Spleen (tissue), 11 donors: ENCODE results near the gene FAM9C. TPM values are rescaled to one million over a fixed set of nuclear protein-coding genes. Genes with fewer than 3 reads are reported as not detected.

Source experiments
- DNase-seq: peaks from one replicate; pipeline ENCODE4 v3.0.0-alpha.2; 2020
- H3K27ac ChIP-seq, 8 donors: fragments of 200-600 bp; sonication (generic) in 7 of 8; 1 replicate in 4 of 8; 2 replicates in 4 of 8; pipeline versions ENCODE4 v1.5.0 to v1.8.0; 2016 to 2021; ENCODE audit warnings: inconsistent platforms in 4 of 8, mild to moderate bottlenecking in 4 of 8, moderate library complexity in 1 of 8
- H3K27me3 ChIP-seq, 7 donors: fragments of 200-600 bp; sonication (generic) in 6 of 7; replicated peaks in 1 of 7; 1 replicate in 4 of 7; 2 replicates in 3 of 7; pipeline versions ENCODE4 v1.5.0 to v1.8.0; 2016 to 2021; ENCODE audit warnings: inconsistent platforms in 3 of 7, mild to moderate bottlenecking in 1 of 7
- H3K36me3 ChIP-seq, 6 donors: fragments of 200-600 bp; sonication (generic) in 5 of 6; 1 replicate in 4 of 6; 2 replicates in 2 of 6; pipeline versions ENCODE4 v1.5.0 to v1.8.0; 2016 to 2021; ENCODE audit warnings: inconsistent platforms in 2 of 6
- H3K4me1 ChIP-seq, 6 donors: fragments of 200-600 bp; sonication (generic) in 5 of 6; 1 replicate in 3 of 6; 2 replicates in 3 of 6; pipeline versions ENCODE4 v1.5.0 to v1.8.0; 2016 to 2021; ENCODE audit warnings: inconsistent platforms in 3 of 6
- H3K4me3 ChIP-seq, 8 donors: fragments of 200-600 bp; sonication (generic) in 7 of 8; 1 replicate in 4 of 8; 2 replicates in 4 of 8; pipeline versions ENCODE4 v1.5.0 to v1.8.0; 2016 to 2021; ENCODE audit warnings: inconsistent platforms in 4 of 8, mild to moderate bottlenecking in 4 of 8, moderate library complexity in 2 of 8
- H3K9me3 ChIP-seq, 8 donors: fragments of 200-600 bp; sonication (generic) in 7 of 8; 1 replicate in 4 of 8; 2 replicates in 4 of 8; pipeline versions ENCODE4 v1.5.0 to v1.8.0; 2016 to 2021; ENCODE audit warnings: inconsistent platforms in 4 of 8
- POLR2A ChIP-seq, 3 donors: fragments of 450-650 bp; IDR thresholded peaks; one replicate each; pipeline ENCODE4 v1.5.1; 2017; ENCODE audit warnings: antibody characterized with exemption in 3 of 3, mild to moderate bottlenecking in 1 of 3
- POLR2AphosphoS5 ChIP-seq, 3 donors: sonication (generic); formaldehyde crosslinking; IDR thresholded peaks; one replicate each; pipeline ENCODE4 v1.5.1; 2017; ENCODE audit warnings: antibody characterized with exemption in 3 of 3
- WGBS, 5 donors: extraction: QIAGEN DNeasy Blood & Tissue Kit in 3 of 5; methylation state at CpG; one replicate each; pipeline versions ENCODE4 v1.1.5 to v1.1.7; 2013 to 2018; 5-methylcytosine and 5-hydroxymethylcytosine counted together
- intact Hi-C: fragments of 100-400 bp; cut with DNase I; formaldehyde crosslinking; loops from one replicate; pipeline ENCODE4 v1.15.0; 2023; ENCODE audit warnings: low total_unique reads
- polyA plus RNA-seq, 3 donors: library from polyadenylated mRNA; stranded (reverse); fragments of 200-250 nt; gene quantifications; one replicate each; pipeline ENCODE4 v1.2.1, GENCODE V29; 2013
- total RNA-seq, 7 donors: library from RNA; depleted of rRNA in 3 of 7; stranded (reverse); fragments of >200 nt in 3 of 7; fragmentation: NEBNext Ultra II Directional in 4 of 7; extraction: Animal tissue kit (Norgen Biotek cat#: 25700) in 4 of 7; gene quantifications; one replicate each; pipeline versions ENCODE4 v1.1.0 to v1.2.1, GENCODE V29; 2016 to 2021
- TF ChIP-seq, protein P1 (sequence below), 11 experiments: fragments of 200-600 bp in 7 of 11; fragments of 450-650 bp in 4 of 11; sonication (generic) in 4 of 11; IDR thresholded peaks in 8 of 11; conservative IDR thresholded peaks in 3 of 11; 1 replicate in 7 of 11; 2 replicates in 4 of 11; pipeline versions ENCODE4 v1.4.0 to v1.8.0; 2016 to 2021; ENCODE audit warnings: antibody characterized with exemption in 11 of 11, inconsistent platforms in 4 of 11, mild to moderate bottlenecking in 1 of 11
- donor health status: healthy with polysubstance abuse.
- donor health status: DM: no; HTN: no; CAD: no; lungs with moderate emphysema.
- donor health status: DM: no; HTN: no; CAD: no.
- donor health status: Bipolar disorder and iron deficiency.
- donor health status: healthy.
- donor health status: DM: no; HTN: no; CAD: no.
- donor health status: DM: yes; HTN: yes; CAD: no.

Gene FAM9C
- total and polyA plus RNA-seq, 10 donors = 0.09 to 56.0 (median 10.5) TPM; not detected in 3

- Histone ChIP-seq H3K4me1 (peaks cover 12 to 66% (median 27%) of the 10 kb centered on the region in 6 donors), H3K36me3 (no peaks in the 10 kb centered on the region), H3K4me3 (no peak overlapping the region), H3K27ac (peak overlapping the region in 4 of 8 donors; percentile 2 to 41 (median 26)), H3K27me3 (peaks cover 0 to 10% (median 0%) of the 10 kb centered on the region in 7 donors), H3K9me3 (no peaks in the 10 kb centered on the region)
- intact Hi-C loops = no loop called here
- no peak for DNase-seq
- WGBS, 5 donors = 79 to 83% (median 82%) methylated on average over 8 of the region's 8 CpGs
- no peak for TF ChIP-seq POLR2AphosphoS5 (IDR thresholded peaks at IDR 0.05)
- no peak for TF ChIP-seq POLR2A (IDR thresholded peaks at IDR 0.05)
- TF ChIP-seq, protein P1, sequence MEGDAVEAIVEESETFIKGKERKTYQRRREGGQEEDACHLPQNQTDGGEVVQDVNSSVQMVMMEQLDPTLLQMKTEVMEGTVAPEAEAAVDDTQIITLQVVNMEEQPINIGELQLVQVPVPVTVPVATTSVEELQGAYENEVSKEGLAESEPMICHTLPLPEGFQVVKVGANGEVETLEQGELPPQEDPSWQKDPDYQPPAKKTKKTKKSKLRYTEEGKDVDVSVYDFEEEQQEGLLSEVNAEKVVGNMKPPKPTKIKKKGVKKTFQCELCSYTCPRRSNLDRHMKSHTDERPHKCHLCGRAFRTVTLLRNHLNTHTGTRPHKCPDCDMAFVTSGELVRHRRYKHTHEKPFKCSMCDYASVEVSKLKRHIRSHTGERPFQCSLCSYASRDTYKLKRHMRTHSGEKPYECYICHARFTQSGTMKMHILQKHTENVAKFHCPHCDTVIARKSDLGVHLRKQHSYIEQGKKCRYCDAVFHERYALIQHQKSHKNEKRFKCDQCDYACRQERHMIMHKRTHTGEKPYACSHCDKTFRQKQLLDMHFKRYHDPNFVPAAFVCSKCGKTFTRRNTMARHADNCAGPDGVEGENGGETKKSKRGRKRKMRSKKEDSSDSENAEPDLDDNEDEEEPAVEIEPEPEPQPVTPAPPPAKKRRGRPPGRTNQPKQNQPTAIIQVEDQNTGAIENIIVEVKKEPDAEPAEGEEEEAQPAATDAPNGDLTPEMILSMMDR (IDR thresholded peaks at IDR 0.05 in 8 of 11, conservative IDR thresholded peaks at IDR 0.05 in 3 of 11) = no peak
These were observed 17.4 kb downstream of the FAM9C start for GRCh38 chrX:13026877-13027652.

- Histone ChIP-seq H3K27me3 (peaks cover 0 to 5% (median 0%) of the 10 kb centered on the region in 7 donors), H3K27ac (peak overlapping the region in 3 of 8 donors; percentile 13 to 36 (median 15)), H3K36me3 (no peaks in the 10 kb centered on the region), H3K4me3 (no peak overlapping the region), H3K9me3 (no peaks in the 10 kb centered on the region), H3K4me1 (peaks cover 12 to 60% (median 22%) of the 10 kb centered on the region in 6 donors)
- intact Hi-C loops = no loop called here
- TF ChIP-seq POLR2AphosphoS5 (IDR thresholded peaks at IDR 0.05) (no peak), POLR2A (IDR thresholded peaks at IDR 0.05) (no peak)
- TF ChIP-seq, protein P1 (IDR thresholded peaks at IDR 0.05 in 8 of 11, conservative IDR thresholded peaks at IDR 0.05 in 3 of 11) = no peak
- DNase-seq = no peak
- WGBS, 5 donors = 67 to 84% (median 79%) methylated on average over 3 of the region's 3 CpGs
These were observed 19.4 kb downstream of the FAM9C start for GRCh38 chrX:13024986-13025385.

GRCh38 chrX:13023979-13024378, 20.4 kb downstream of the FAM9C start:
- intact Hi-C loops = no loop called here
- peaks cover 0 to 5% (median 0%) of the 10 kb centered on the region in 7 donors for H3K27me3 ChIP-seq
- H3K36me3 ChIP-seq = no peaks in the 10 kb centered on the region
- no peak overlapping the region for H3K4me3 ChIP-seq
- H3K9me3 ChIP-seq = no peaks in the 10 kb centered on the region
- H3K27ac ChIP-seq = peak overlapping the region in 4 of 8 donors; percentile 13 to 35 (median 20)
- TF ChIP-seq, protein P1 (IDR thresholded peaks at IDR 0.05 in 8 of 11, conservative IDR thresholded peaks at IDR 0.05 in 3 of 11) = no peak
- TF ChIP-seq POLR2A (IDR thresholded peaks at IDR 0.05) (no peak), POLR2AphosphoS5 (IDR thresholded peaks at IDR 0.05) (no peak)
- no peak for DNase-seq
- WGBS, 5 donors = 72 to 81% (median 73%) methylated on average over 4 of the region's 4 CpGs
- peaks cover 4 to 50% (median 12%) of the 10 kb centered on the region in 6 donors for H3K4me1 ChIP-seq

- no peak for DNase-seq
- peak overlapping the region in 5 of 8 donors; percentile 5 to 35 (median 17) for H3K27ac ChIP-seq
These were observed 20.9 kb downstream of the FAM9C start for GRCh38 chrX:13023567-13023966.

More at GRCh38 chrX:13023567-13023966, 20.9 kb downstream of the FAM9C start:
- H3K36me3 ChIP-seq = no peaks in the 10 kb centered on the region
- no peak overlapping the region for H3K4me3 ChIP-seq
- peaks cover 0 to 5% (median 0%) of the 10 kb centered on the region in 7 donors for H3K27me3 ChIP-seq
- peaks cover under 1 to 45% (median 9%) of the 10 kb centered on the region in 6 donors for H3K4me1 ChIP-seq
- TF ChIP-seq, protein P1 (IDR thresholded peaks at IDR 0.05 in 8 of 11, conservative IDR thresholded peaks at IDR 0.05 in 3 of 11) = no peak
- TF ChIP-seq POLR2A (IDR thresholded peaks at IDR 0.05) = no peak
- TF ChIP-seq POLR2AphosphoS5 (IDR thresholded peaks at IDR 0.05) = no peak
- no peaks in the 10 kb centered on the region for H3K9me3 ChIP-seq
- 76 to 97% (median 96%) methylated on average over 3 of the region's 3 CpGs for WGBS, 5 donors
- intact Hi-C loops = no loop called here
